Peyer's patch (tissue), 4 donors: ENCODE data around the gene ARL15. TPM values are rescaled to one million over a fixed set of nuclear protein-coding genes. Genes with fewer than 3 reads are reported as not detected.
A peak's percentile ranks its signal among the peaks of the same experiment; 100 is the strongest.

ENCODE experiments used
- DNase-seq, 3 donors: peaks; one replicate each; pipeline ENCODE4 v3.0.0-alpha.2; 2017 to 2019
- H3K27ac ChIP-seq, 4 donors: fragments of 200-600 bp; sonication (generic); one replicate each; pipeline ENCODE4 v1.5.1; 2016 to 2019
- H3K27me3 ChIP-seq, 2 donors: fragments of 200-600 bp; sonication (generic); one replicate each; pipeline ENCODE4 v1.5.1; 2019
- H3K36me3 ChIP-seq, 3 donors: fragments of 200-600 bp; sonication (generic); one replicate each; pipeline ENCODE4 v1.5.1; 2016 to 2019
- H3K4me1 ChIP-seq, 4 donors: fragments of 200-600 bp; sonication (generic); one replicate each; pipeline ENCODE4 v1.5.1; 2016 to 2019
- H3K4me3 ChIP-seq, 4 donors: fragments of 200-600 bp; sonication (generic); 1 replicate in 3 of 4; 2 replicates in 1 of 4; pipeline ENCODE4 v1.5.1; 2016 to 2019; ENCODE audit warnings: mild to moderate bottlenecking in 1 of 4
- H3K9me3 ChIP-seq, 4 donors: fragments of 200-600 bp; sonication (generic); one replicate each; pipeline ENCODE4 v1.5.1; 2016 to 2019; ENCODE audit warnings: mild to moderate bottlenecking in 1 of 4
- POLR2A ChIP-seq, 2 donors: fragments of 450-650 bp; IDR thresholded peaks; one replicate each; pipeline ENCODE4 v1.5.1; 2017; ENCODE audit warnings: antibody characterized with exemption in 2 of 2, mild to moderate bottlenecking in 2 of 2, moderate library complexity in 2 of 2
- total RNA-seq, 4 donors: library from RNA; depleted of rRNA; stranded (reverse); fragments of >200 nt; gene quantifications; one replicate each; pipeline ENCODE4 v1.1.0, GENCODE V29; 2016
- TF ChIP-seq, protein P1 (sequence below), 6 experiments: fragments of 450-650 bp in 4 of 6; fragments of 200-600 bp in 2 of 6; sonication (generic) in 1 of 6; IDR thresholded peaks; one replicate each; pipeline ENCODE4 v1.5.1; 2017 to 2019; ENCODE audit warnings: antibody characterized with exemption in 6 of 6, mild to moderate bottlenecking in 3 of 6, moderate library complexity in 1 of 6

ARL15 gene
- total RNA-seq, 4 donors from 2014 or later: 18.0 to 44.5 (median 38.7) TPM

DNA sequence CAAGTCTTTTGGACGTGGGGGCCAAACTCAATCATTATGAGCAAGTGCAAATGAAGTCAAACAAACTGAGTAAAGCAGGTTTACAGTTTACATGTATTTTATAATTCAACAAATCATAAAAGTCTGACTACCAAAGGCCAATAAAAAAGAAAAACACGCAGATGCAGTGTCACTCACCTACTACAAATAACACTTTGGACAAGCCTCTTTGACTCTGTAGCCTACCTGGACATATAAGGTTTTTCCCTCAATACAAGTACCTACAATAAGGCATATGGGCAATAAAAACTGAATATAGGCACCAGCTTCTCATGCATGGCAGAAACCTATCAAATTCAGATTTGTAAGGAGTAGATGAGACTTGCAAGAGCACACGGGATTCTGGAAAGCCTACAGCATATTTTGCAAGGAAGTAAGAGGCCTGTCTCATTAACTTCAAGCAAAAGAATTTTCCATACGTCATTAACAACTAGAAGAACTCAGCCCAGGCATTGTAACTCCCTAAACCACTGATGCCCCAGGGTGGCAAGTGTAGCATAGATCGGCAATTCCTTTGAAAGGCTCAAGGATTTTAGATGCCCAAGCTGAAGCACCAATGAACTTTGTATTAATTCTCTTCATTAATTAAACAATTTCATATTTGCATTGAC lies 21.7 kb downstream of the ARL15 start:
- no peak for DNase-seq
- Histone ChIP-seq H3K27ac (no peak overlapping the region), H3K4me3 (no peak overlapping the region), H3K4me1 (peaks cover 0 to 18% (median 0%) of the 10 kb centered on the region in 4 donors), H3K9me3 (no peaks in the 10 kb centered on the region), H3K27me3 (no peaks in the 10 kb centered on the region), H3K36me3 (no peaks in the 10 kb centered on the region)
- TF ChIP-seq POLR2A (IDR thresholded peaks at IDR 0.05): no peak
- TF ChIP-seq, protein P1, sequence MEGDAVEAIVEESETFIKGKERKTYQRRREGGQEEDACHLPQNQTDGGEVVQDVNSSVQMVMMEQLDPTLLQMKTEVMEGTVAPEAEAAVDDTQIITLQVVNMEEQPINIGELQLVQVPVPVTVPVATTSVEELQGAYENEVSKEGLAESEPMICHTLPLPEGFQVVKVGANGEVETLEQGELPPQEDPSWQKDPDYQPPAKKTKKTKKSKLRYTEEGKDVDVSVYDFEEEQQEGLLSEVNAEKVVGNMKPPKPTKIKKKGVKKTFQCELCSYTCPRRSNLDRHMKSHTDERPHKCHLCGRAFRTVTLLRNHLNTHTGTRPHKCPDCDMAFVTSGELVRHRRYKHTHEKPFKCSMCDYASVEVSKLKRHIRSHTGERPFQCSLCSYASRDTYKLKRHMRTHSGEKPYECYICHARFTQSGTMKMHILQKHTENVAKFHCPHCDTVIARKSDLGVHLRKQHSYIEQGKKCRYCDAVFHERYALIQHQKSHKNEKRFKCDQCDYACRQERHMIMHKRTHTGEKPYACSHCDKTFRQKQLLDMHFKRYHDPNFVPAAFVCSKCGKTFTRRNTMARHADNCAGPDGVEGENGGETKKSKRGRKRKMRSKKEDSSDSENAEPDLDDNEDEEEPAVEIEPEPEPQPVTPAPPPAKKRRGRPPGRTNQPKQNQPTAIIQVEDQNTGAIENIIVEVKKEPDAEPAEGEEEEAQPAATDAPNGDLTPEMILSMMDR (IDR thresholded peaks at IDR 0.05): no peak

- peaks cover 0 to 18% (median 0%) of the 10 kb centered on the region in 4 donors for H3K4me1 ChIP-seq
- H3K4me3 ChIP-seq: no peak overlapping the region
- no peaks in the 10 kb centered on the region for H3K9me3 ChIP-seq
- H3K36me3 ChIP-seq: no peaks in the 10 kb centered on the region
- no peaks in the 10 kb centered on the region for H3K27me3 ChIP-seq
- TF ChIP-seq, protein P1 (IDR thresholded peaks at IDR 0.05): no peak
- TF ChIP-seq POLR2A (IDR thresholded peaks at IDR 0.05): no peak
- DNase-seq: peak in 2 of 3 donors; percentile 57 to 73
- H3K27ac ChIP-seq: peak overlapping the region in 1 of 4 donors; percentile 3
These were observed 24.7 kb downstream of the ARL15 start for GRCh38 chr5:54285686-54286085.

GRCh38 chr5:54284586-54284985 lies 25.8 kb downstream of the ARL15 start:
- TF ChIP-seq, protein P1 (IDR thresholded peaks at IDR 0.05): no peak
- no peak for TF ChIP-seq POLR2A (IDR thresholded peaks at IDR 0.05)
- Histone ChIP-seq H3K4me1 (peaks cover 0 to 18% (median 0%) of the 10 kb centered on the region in 4 donors), H3K27me3 (no peaks in the 10 kb centered on the region), H3K27ac (no peak overlapping the region), H3K36me3 (no peaks in the 10 kb centered on the region), H3K4me3 (no peak overlapping the region), H3K9me3 (no peaks in the 10 kb centered on the region)
- DNase-seq: no peak

- H3K9me3 ChIP-seq: no peaks in the 10 kb centered on the region
- no peaks in the 10 kb centered on the region for H3K36me3 ChIP-seq
- H3K4me1 ChIP-seq: peaks cover 0 to 18% (median 0%) of the 10 kb centered on the region in 4 donors
- no peak overlapping the region for H3K27ac ChIP-seq
- no peak for TF ChIP-seq POLR2A (IDR thresholded peaks at IDR 0.05)
- TF ChIP-seq, protein P1 (IDR thresholded peaks at IDR 0.05): no peak
- H3K4me3 ChIP-seq: no peak overlapping the region
- DNase-seq: no peak
- no peaks in the 10 kb centered on the region for H3K27me3 ChIP-seq
These were observed 27.5 kb downstream of the ARL15 start for GRCh38 chr5:54282876-54283275.

- TF ChIP-seq POLR2A (IDR thresholded peaks at IDR 0.05): no peak
- TF ChIP-seq, protein P1 (IDR thresholded peaks at IDR 0.05): no peak
- H3K36me3 ChIP-seq: no peaks in the 10 kb centered on the region
- no peak for DNase-seq
These were observed 28.2 kb downstream of the ARL15 start for GRCh38 chr5:54281960-54282692.

More at GRCh38 chr5:54281960-54282692, 28.2 kb downstream of the ARL15 start:
- H3K4me3 ChIP-seq: no peak overlapping the region
- no peak overlapping the region for H3K27ac ChIP-seq
- H3K4me1 ChIP-seq: peaks cover 0 to 18% (median 0%) of the 10 kb centered on the region in 4 donors
- no peaks in the 10 kb centered on the region for H3K9me3 ChIP-seq
- H3K27me3 ChIP-seq: no peaks in the 10 kb centered on the region
